ENCODE data around the gene TEX14. TPM values are rescaled to one million over a fixed set of nuclear protein-coding genes. Genes with fewer than 3 reads are reported as not detected.
A peak's percentile ranks its signal among the peaks of the same experiment; 100 is the strongest.

TEX14 gene
- total and polyA plus RNA-seq, 2 donors: 0.09 to 0.11 TPM

Small RNA genes within 50 kb of the gene (small RNA-seq; reads per million reads assigned to genes)
- not detected for gene AC011195.1
- gene RF00012: not detected
- gene RNU1-108P: 0.30 reads per million, percentile 9 among the genes with 10 or more reads in this experiment
- not detected for gene RNU1-52P
- 0.12 reads per million for gene RNU1-85P

Other genes starting within 250 kb of the TEX14 start
- 0.26 TPM for gene HSF5, start 203.6 kb downstream of the TEX14 start, total RNA-seq
- gene HSF5, start 203.6 kb downstream of the TEX14 start, polyA plus RNA-seq: 0.03 TPM
- gene MTMR4, start 177.4 kb downstream of the TEX14 start, total RNA-seq: 41.1 TPM
- 14.5 TPM for gene MTMR4, start 177.4 kb downstream of the TEX14 start, polyA plus RNA-seq
- 33.7 TPM for gene RAD51C, start 557 bp upstream of the TEX14 start, total RNA-seq
- 26.7 TPM for gene RAD51C, start 557 bp upstream of the TEX14 start, polyA plus RNA-seq
- gene PPM1E, start 63.8 kb upstream of the TEX14 start, total RNA-seq: 1.3 TPM
- 0.25 TPM for gene PPM1E, start 63.8 kb upstream of the TEX14 start, polyA plus RNA-seq